MCF 10A (cell line): ENCODE data around the gene PSMA5. TPM values are rescaled to one million over a fixed set of nuclear protein-coding genes. Genes with fewer than 3 reads are reported as not detected.

Experiments used
- BruUV-seq: library from RNA; stranded (reverse); fragments of 400-500 nt; replicated peaks from 2 replicates; lab custom pipeline; 2021; lab: Mats Ljungman, UMichigan
- CTCF ChIA-PET: fragments of 300-600 bp; sonication (Branson Sonifier 250); formaldehyde crosslinking; extraction: SDS; loops from one replicate; lab custom pipeline; 2021; ENCODE audit warnings: antibody characterized with exemption, inconsistent platforms; lab: Yijun Ruan, JAX
- POLR2A ChIA-PET: fragments of 300-600, 350-650 bp; sonication (Branson Sonifier 250); formaldehyde crosslinking; extraction: SDS; loops from one replicate; lab custom pipeline; 2020; ENCODE audit warnings: antibody characterized with exemption, inconsistent platforms; lab: Yijun Ruan, JAX
- DNase-seq: peaks from one replicate; pipeline ENCODE4 v3.0.0-alpha.2; 2018; ENCODE audit not compliant: unreplicated experiment
- H3K27ac Mint-ChIP-seq: one replicate; pipeline ENCODE4 v1.8.0; 2022; ENCODE audit warnings: mild to moderate bottlenecking, low read depth, mixed read lengths; ENCODE audit not compliant: unreplicated experiment
- H3K27me3 Mint-ChIP-seq: one replicate; pipeline ENCODE4 v1.8.0; 2022; ENCODE audit warnings: mixed read lengths; ENCODE audit not compliant: insufficient read depth, unreplicated experiment
- H3K36me3 Mint-ChIP-seq: one replicate; pipeline ENCODE4 v1.8.0; 2022; ENCODE audit warnings: mild to moderate bottlenecking, moderate library complexity, mixed read lengths; ENCODE audit not compliant: insufficient read depth, unreplicated experiment
- H3K4me1 Mint-ChIP-seq: one replicate; pipeline ENCODE4 v1.8.0; 2022; ENCODE audit warnings: mixed read lengths; ENCODE audit not compliant: insufficient read depth, unreplicated experiment
- H3K4me3 Mint-ChIP-seq: one replicate; pipeline ENCODE4 v1.8.0; 2022; ENCODE audit warnings: mild to moderate bottlenecking, moderate library complexity, mixed read lengths; ENCODE audit not compliant: unreplicated experiment
- H3K9me3 Mint-ChIP-seq: one replicate; pipeline ENCODE4 v1.8.0; 2022; ENCODE audit warnings: mixed read lengths; ENCODE audit not compliant: unreplicated experiment
- CTCF ChIP-seq: fragments of 200-600 bp; IDR thresholded peaks from one replicate; pipeline ENCODE4 v1.8.0; 2022; ENCODE audit warnings: antibody characterized with exemption, mild to moderate bottlenecking; ENCODE audit not compliant: unreplicated experiment
- intact Hi-C: fragments of 100-400 bp; cut with micrococcal nuclease; formaldehyde crosslinking; loops from 2 replicates; pipeline ENCODE4 v1.14.1; 2022
- total RNA-seq: library from RNA; stranded (reverse); gene quantifications from 2 replicates; pipeline ENCODE4 v1.2.3, GENCODE V29; 2022

Gene PSMA5
- total RNA-seq, 1 experiment from 2014 or later: 113 TPM

GRCh38 chr1:109472779-109473178 lies 46.5 kb upstream of the PSMA5 start:
- intact Hi-C loops: no loop called here
- DNase-seq: no peak
- Mint-ChIP-seq H3K9me3 (no peaks in the 10 kb centered on the region), H3K4me1 (no peaks in the 10 kb centered on the region), H3K4me3 (no peak overlapping the region), H3K36me3 (no peaks in the 10 kb centered on the region), H3K27ac (no peak overlapping the region), H3K27me3 (peaks cover 86% of the 10 kb centered on the region)
- ChIA-PET POLR2A (no interaction called here), CTCF (interaction anchor here (1.0 to 3.1 kb wide), 3 partner anchors 10 to 60 kb away, joined by 6 to 15 read pairs (median 7); no protein-coding TSS in a partner anchor)
- no TSS peak for BruUV-seq
- TF ChIP-seq CTCF: no peak

DNA sequence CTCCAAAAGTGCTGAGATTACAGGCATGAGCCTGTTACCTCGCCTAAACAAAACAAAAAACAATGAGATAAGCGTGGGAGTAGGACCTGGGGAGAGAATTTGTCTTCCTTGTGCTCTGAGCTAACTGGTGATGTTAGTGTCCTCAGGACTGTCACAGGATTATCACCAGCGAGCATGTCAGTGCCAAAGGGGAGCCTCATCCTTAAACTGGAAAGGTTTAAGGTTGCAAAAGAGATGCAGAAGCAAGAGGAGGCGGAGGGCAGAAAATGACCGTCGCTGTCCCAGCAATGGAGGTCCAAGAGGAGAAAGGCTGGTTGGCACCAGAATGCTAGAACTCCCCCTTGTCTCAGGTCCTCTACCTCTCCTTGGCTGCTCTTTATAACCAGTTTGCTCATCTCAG lies 44.0 kb upstream of the PSMA5 start:
- CTCF ChIA-PET: interaction anchor here (0.6 to 0.7 kb wide), 2 partner anchors 192 to 738 kb away, joined by 3 to 4 read pairs; no protein-coding TSS in a partner anchor
- no peak overlapping the region for H3K27ac Mint-ChIP-seq
- H3K27me3 Mint-ChIP-seq: peaks cover 95% of the 10 kb centered on the region
- no peak for DNase-seq
- TF ChIP-seq CTCF: no peak
- H3K4me3 Mint-ChIP-seq: no peak overlapping the region
- H3K4me1 Mint-ChIP-seq: no peaks in the 10 kb centered on the region
- intact Hi-C loops: no loop called here
- BruUV-seq: no TSS peak
- POLR2A ChIA-PET: no interaction called here
- no peaks in the 10 kb centered on the region for H3K36me3 Mint-ChIP-seq
- no peaks in the 10 kb centered on the region for H3K9me3 Mint-ChIP-seq

DNA sequence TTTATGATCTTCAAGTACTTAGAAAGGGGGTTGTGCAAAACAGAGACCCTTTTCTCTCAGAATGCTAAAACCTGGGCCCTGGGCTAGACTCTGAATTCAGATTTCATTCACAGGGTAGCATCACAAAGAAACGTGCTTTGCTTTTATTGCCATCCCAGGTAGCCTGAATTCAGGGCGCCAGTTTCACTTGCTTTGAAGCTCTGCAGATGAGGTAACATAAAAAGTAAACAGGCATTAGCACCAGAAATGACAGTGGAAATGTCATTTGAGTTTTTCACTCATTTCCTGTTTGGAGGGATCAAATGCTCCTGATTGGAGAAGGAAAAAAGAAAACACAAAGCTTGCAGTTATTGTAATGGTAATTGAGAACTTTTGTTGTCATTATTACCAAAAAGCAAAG lies 42.7 kb upstream of the PSMA5 start:
- Mint-ChIP-seq H3K27ac (no peak overlapping the region), H3K4me1 (no peaks in the 10 kb centered on the region), H3K36me3 (no peaks in the 10 kb centered on the region), H3K4me3 (no peak overlapping the region), H3K9me3 (no peaks in the 10 kb centered on the region), H3K27me3 (peaks cover 95% of the 10 kb centered on the region)
- DNase-seq: no peak
- intact Hi-C loops: no loop called here
- TF ChIP-seq CTCF: no peak
- no TSS peak for BruUV-seq
- CTCF ChIA-PET: interaction anchor here (0.7 to 2.5 kb wide), 3 partner anchors 21 to 696 kb away, joined by 3 to 8 read pairs (median 3); no protein-coding TSS in a partner anchor
- POLR2A ChIA-PET: interaction anchor here (0.7 to 1.5 kb wide), 4 partner anchors 9 to 258 kb away, joined by 3 to 6 read pairs (median 4); no protein-coding TSS in a partner anchor

GRCh38 chr1:109468061-109468460 lies 41.8 kb upstream of the PSMA5 start:
- no peak overlapping the region for H3K4me3 Mint-ChIP-seq

More at GRCh38 chr1:109468061-109468460, 41.8 kb upstream of the PSMA5 start:
- DNase-seq: no peak
- intact Hi-C loops: no loop called here
- Mint-ChIP-seq H3K36me3 (no peaks in the 10 kb centered on the region), H3K27ac (no peak overlapping the region), H3K4me1 (no peaks in the 10 kb centered on the region), H3K27me3 (peaks cover 95% of the 10 kb centered on the region), H3K9me3 (no peaks in the 10 kb centered on the region)
- no peak for TF ChIP-seq CTCF
- POLR2A ChIA-PET: interaction anchor here (0.5 to 1.5 kb wide), 2 partner anchors 13 to 16 kb away, joined by 3 to 5 read pairs; no protein-coding TSS in a partner anchor
- CTCF ChIA-PET: interaction anchor here (1.3 to 2.5 kb wide), 2 partner anchors 22 to 64 kb away, joined by 3 to 8 read pairs; no protein-coding TSS in a partner anchor
- BruUV-seq: no TSS peak
